Ovary (tissue), 9 donors: Measurements from ENCODE around the gene ERFL. TPM values are rescaled to one million over a fixed set of nuclear protein-coding genes. Genes with fewer than 3 reads are reported as not detected.

Experiments used
- DNase-seq, 5 donors: peaks; one replicate each; pipeline ENCODE4 v3.0.0-alpha.2; 2019 to 2020
- H3K27ac ChIP-seq, 2 donors: fragments of 200-600 bp; one replicate each; pipeline versions ENCODE4 v1.5.1 to v1.8.0; 2019 to 2022
- H3K27me3 ChIP-seq: fragments of 200-600 bp; one replicate; pipeline ENCODE4 v1.8.0; 2022
- H3K36me3 ChIP-seq: fragments of 200-600 bp; sonication (generic); one replicate; pipeline ENCODE4 v1.5.1; 2019
- H3K4me1 ChIP-seq: one replicate; pipeline ENCODE4 v1.8.1; 2013; ENCODE audit warnings: mild to moderate bottlenecking, moderate library complexity; ENCODE audit not compliant: insufficient read depth
- H3K4me3 ChIP-seq: fragments of 200-600 bp; sonication (generic); one replicate; pipeline ENCODE4 v1.5.1; 2017
- H3K9me3 ChIP-seq, 2 donors: fragments of 200-600 bp in 1 of 2; sonication (generic) in 1 of 2; one replicate each; pipeline versions ENCODE4 v1.5.1 to v1.8.1; 2013 to 2019; ENCODE audit warnings: mild to moderate bottlenecking in 1 of 2, moderate library complexity in 1 of 2
- EP300 ChIP-seq: sonication (generic); formaldehyde crosslinking; IDR thresholded peaks from one replicate; pipeline ENCODE4 v1.6.1; 2017; ENCODE audit warnings: antibody characterized with exemption
- POLR2A ChIP-seq: fragments of 450-650 bp; IDR thresholded peaks from one replicate; pipeline ENCODE4 v1.6.1; 2017; ENCODE audit warnings: antibody characterized with exemption, mild to moderate bottlenecking, moderate library complexity
- WGBS, 3 donors: extraction: QIAGEN DNeasy Blood & Tissue Kit in 1 of 3; methylation state at CpG; one replicate each; pipeline versions ENCODE4 v1.1.5 to v1.1.7; 2013 to 2017; 5-methylcytosine and 5-hydroxymethylcytosine counted together
- intact Hi-C, 4 donors: fragments of 100-400 bp; cut with DNase I; formaldehyde crosslinking; loops; one replicate each; pipeline versions ENCODE4 v1.11.0 to v1.15.1; 2022 to 2023
- polyA plus RNA-seq, 2 donors: library from polyadenylated mRNA; stranded (reverse); fragments of 200-250 nt in 1 of 2; fragments of 350-450 nt in 1 of 2; fragmentation: Illumina TruSeq in 1 of 2; extraction: RNeasy Lipid Tissue Mini Kit (QIAGEN cat#74804) in 1 of 2; gene quantifications; one replicate each; pipeline ENCODE4 v1.2.3, GENCODE V29; 2013 to 2014
- total RNA-seq, 7 donors: library from RNA; depleted of rRNA in 2 of 7; stranded (reverse); fragments of >200 nt in 2 of 7; fragmentation: NEBNext Ultra II Directional in 3 of 7; extraction: Animal tissue kit (Norgen Biotek cat#: 25700) in 3 of 7; gene quantifications; one replicate each; pipeline versions ENCODE4 v1.1.0 to v1.2.4, GENCODE V29; 2016 to 2023
- TF ChIP-seq, protein P1 (sequence below), 3 donors: fragments of 450-650 bp in 2 of 3; fragments of 200-600 bp in 1 of 3; IDR thresholded peaks; one replicate each; pipeline versions ENCODE4 v1.5.1 to v1.8.0; 2016 to 2022; ENCODE audit warnings: antibody characterized with exemption in 3 of 3, mild to moderate bottlenecking in 1 of 3
- donor health status: DM: no; HTN: no; CAD: no; lungs with moderate emphysema.
- donor health status: DM: no; HTN: no; CAD: no.
- donor health status: Bipolar disorder and iron deficiency.
- donor health status: DM: yes; HTN: yes; CAD: no.
- donor health status: DM: no; HTN: no; CAD: no.
- donor health status: DM: yes; HTN: yes; CAD: no.

The ERFL gene
- total and polyA plus RNA-seq, 9 donors: 0.11 to 1.3 (median 0.44) TPM; not detected in 1

DNA sequence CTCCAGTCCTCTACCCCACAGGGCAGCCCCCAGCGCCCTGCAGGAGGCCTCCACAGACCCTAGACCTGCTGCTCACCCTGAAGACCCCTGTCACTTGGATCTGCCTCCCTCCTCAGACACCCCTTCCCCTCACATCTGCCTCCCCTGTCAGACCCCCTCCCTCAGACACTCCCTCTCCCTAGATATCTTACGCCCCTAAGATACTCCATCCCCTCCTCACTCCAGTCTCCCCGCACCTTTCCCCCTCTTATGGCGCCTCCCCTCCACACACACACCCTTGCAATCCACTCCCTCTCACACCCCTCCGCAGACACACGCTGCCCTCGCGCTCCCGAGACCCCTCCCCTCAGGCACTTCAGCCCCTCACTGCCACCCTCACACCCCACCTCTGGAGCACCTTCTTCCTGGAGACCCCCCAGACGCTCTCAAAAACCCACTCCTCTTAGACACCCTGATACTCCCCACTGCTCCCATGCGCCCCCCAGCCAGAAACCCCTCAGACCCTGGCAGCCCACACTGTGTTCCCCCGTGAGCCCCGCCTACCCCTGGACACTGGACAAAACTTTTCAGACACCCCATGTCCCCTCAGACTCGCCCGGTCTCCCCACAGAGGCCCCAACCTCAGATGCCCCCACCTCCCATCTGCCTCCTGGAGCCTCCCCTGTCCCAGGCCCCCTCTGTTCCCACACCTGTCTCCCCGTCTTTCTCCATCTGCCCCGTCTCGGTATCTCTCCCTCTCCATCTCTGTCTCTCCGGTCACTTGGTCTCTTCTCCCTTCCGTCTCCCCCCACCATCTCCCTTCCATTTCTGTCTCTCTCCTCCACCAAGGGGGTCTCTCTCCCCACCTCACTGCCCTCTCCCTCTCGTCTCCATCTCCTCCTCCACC is 14.5 kb downstream of the ERFL start:
- H3K9me3 ChIP-seq: no peaks in the 10 kb centered on the region
- H3K4me3 ChIP-seq: no peak overlapping the region
- H3K27ac ChIP-seq: no peak overlapping the region
- H3K4me1 ChIP-seq: no peaks in the 10 kb centered on the region
- 3 to 7% (median 5%) methylated on average over 21 of the region's 21 CpGs for WGBS, 3 donors
- TF ChIP-seq POLR2A (no peak), EP300 (no peak)
- TF ChIP-seq, protein P1, sequence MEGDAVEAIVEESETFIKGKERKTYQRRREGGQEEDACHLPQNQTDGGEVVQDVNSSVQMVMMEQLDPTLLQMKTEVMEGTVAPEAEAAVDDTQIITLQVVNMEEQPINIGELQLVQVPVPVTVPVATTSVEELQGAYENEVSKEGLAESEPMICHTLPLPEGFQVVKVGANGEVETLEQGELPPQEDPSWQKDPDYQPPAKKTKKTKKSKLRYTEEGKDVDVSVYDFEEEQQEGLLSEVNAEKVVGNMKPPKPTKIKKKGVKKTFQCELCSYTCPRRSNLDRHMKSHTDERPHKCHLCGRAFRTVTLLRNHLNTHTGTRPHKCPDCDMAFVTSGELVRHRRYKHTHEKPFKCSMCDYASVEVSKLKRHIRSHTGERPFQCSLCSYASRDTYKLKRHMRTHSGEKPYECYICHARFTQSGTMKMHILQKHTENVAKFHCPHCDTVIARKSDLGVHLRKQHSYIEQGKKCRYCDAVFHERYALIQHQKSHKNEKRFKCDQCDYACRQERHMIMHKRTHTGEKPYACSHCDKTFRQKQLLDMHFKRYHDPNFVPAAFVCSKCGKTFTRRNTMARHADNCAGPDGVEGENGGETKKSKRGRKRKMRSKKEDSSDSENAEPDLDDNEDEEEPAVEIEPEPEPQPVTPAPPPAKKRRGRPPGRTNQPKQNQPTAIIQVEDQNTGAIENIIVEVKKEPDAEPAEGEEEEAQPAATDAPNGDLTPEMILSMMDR (IDR thresholded peaks at IDR 0.05): no peak
- no peak for DNase-seq
- peaks cover 3% of the 10 kb centered on the region for H3K27me3 ChIP-seq
- intact Hi-C loops: no loop called here
- no peaks in the 10 kb centered on the region for H3K36me3 ChIP-seq

DNA sequence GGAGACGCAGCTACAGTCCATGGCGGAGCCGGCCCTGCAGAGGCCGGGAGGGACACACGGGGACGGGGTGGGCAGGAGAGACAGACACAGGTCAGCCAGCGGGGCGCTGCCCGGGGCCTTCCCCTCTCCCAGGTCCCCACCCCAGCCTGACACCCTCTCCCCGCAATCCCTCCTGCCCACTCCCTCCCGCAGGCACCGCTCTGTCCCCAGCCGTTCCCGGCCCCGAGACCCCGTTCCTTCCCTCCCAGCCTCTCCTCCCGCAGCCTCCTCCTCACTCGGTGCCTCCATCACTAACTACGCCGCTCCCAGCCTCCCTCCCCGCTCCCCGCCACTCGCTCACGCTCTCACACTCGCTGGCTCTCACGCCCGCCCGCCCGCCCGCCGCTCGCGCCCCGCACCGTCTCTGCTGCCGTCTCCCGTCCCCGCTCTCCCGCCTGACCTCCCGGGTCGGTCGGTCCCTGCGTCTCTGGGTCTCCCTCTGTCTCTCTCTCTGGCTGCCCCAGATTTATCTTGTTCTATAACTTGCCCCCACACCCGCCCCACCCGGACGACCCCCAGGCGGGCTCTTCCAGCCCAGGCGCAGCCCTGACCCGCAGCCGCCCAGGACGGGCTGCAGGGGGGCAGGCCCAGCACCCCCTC is 15.2 kb downstream of the ERFL start:
- no peak for TF ChIP-seq EP300
- no peak for TF ChIP-seq POLR2A
- TF ChIP-seq, protein P1 (IDR thresholded peaks at IDR 0.05): no peak
- Histone ChIP-seq H3K27me3 (peaks cover 3% of the 10 kb centered on the region), H3K4me1 (no peaks in the 10 kb centered on the region), H3K36me3 (no peaks in the 10 kb centered on the region), H3K27ac (no peak overlapping the region), H3K9me3 (no peaks in the 10 kb centered on the region), H3K4me3 (no peak overlapping the region)
- WGBS, 3 donors: 1% methylated on average over 36 to 51 of the region's 51 CpGs
- no peak for DNase-seq
- intact Hi-C loops: no loop called here

DNA sequence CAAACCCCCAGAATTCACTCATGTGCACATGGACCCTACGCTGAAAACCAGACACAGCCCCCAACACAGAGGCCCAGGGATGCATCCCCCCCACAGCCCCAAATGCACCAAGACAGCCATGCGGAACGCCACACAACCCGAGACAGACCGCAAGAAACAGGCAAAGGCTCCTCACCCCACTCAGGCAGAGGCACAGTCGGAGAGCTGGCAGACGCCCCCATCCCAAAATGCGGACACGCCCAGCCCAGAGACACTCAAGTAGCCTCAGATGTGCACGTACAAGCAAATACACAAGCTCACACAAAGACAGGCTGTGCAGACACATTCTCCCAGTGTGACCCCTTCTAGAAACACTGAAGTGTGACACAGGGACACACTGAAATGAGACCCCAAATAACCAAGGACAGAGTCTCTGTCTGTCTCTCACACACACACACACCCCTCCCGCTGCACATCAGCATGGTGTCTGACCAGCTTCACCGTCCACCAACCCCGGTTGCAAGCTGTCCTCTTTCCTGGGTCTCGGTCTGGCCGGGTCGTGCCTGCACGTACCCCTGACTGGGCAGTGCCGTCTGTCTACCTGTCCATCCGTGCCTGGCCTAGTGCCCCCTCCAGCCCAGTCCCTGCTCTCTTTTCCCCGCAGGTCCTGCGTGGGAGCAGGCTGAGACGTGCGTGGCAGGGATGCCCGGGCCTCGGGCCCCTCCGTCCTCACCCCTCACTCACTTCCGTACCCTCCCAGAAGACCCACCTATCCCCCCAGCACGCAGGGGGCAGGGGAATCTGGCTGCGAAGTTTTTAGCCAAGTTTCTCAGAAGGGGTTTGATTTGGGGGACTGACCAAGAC is 16.1 kb downstream of the ERFL start:
- no peak for DNase-seq
- intact Hi-C loops: no loop called here
- no peak overlapping the region for H3K27ac ChIP-seq
- no peaks in the 10 kb centered on the region for H3K9me3 ChIP-seq
- H3K36me3 ChIP-seq: no peaks in the 10 kb centered on the region
- no peaks in the 10 kb centered on the region for H3K4me1 ChIP-seq
- H3K4me3 ChIP-seq: no peak overlapping the region
- no peak for TF ChIP-seq EP300
- TF ChIP-seq, protein P1 (IDR thresholded peaks at IDR 0.05): no peak
- no peak for TF ChIP-seq POLR2A
- H3K27me3 ChIP-seq: peaks cover 3% of the 10 kb centered on the region
- 2 to 4% (median 4%) methylated on average over 29 of the region's 29 CpGs for WGBS, 3 donors
